Activated CD4-positive, alpha-beta T cell treated with anti-CD3 and anti-CD28 coated beads, Interleukin-2, amount 50 U/mL, for 4 hours (primary cell): ENCODE data around the gene RXRB.
A peak's percentile ranks its signal among the peaks of the same experiment; 100 is the strongest.

Experiments
- DNase-seq, 2 experiments: peaks; one replicate each; pipeline ENCODE4 v3.0.0-alpha.2; 2020

The RXRB gene

DNA sequence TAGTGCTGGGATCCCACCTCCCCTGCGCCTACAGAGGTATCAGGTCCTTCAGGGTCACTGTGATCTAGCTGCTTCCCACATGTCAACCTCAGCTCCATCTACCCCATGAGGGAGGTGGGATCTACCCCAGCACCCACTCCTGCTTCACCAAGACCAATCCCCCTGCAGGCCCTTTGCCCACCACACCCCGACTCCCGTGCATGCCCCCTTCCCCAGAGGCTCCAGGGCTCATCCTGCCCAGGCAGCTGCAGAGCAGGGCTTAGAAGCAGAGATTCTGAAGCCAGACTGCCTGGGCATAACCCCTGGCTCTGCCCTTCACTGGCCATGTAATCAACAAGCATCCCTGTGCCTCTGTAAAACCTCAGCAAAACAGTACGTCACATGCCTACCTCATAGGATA, 25.7 kb downstream of the RXRB start:
- DNase-seq = no peak

- DNase-seq = no peak
Measured at GRCh38 chr6:33173535-33174180, 26.8 kb downstream of the RXRB start.

DNA sequence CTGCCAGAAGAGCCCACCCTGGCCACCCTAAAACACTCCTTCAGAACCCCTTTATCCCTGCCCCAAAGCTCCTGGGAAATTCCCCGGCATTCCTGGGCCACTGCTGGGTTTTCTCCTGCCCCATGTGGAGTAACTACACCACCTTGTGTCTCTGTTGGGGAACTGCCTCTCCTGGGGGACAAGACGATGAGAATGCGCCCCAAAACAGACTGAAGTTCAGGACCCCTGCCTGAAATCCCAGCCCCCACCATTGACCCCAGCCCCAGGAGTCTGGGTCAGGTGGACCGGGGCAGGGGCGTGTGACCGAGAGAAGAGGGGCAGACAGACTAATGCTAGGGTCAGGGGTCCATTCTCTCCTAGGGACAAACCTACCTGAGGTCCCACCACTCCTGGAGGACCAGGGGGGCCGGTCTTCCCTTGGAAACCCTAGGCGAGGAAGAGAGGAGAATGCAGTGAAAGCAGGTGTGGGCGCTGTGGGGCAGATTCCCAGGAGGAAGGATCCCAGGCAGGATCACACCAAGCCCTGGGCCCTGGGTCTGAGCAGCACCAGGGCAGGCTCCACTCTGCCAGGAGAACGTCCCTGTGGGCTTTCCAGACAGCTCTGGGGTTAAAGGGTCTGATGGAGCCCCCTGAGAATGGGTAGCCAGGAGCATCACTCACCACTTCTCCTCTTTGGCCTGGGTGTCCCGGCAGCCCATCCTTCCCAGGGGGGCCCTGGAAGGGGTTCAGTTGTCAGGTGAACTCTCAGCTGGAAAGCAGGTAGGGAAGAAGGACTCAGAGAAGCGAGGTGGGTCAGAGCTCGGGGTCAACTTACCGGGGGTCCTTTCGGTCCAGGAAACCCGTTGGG, 27.6 kb downstream of the RXRB start:
- DNase-seq = no peak

GRCh38 chr6:33171880-33172687, 28.4 kb downstream of the RXRB start:
- DNase-seq = no peak

DNA sequence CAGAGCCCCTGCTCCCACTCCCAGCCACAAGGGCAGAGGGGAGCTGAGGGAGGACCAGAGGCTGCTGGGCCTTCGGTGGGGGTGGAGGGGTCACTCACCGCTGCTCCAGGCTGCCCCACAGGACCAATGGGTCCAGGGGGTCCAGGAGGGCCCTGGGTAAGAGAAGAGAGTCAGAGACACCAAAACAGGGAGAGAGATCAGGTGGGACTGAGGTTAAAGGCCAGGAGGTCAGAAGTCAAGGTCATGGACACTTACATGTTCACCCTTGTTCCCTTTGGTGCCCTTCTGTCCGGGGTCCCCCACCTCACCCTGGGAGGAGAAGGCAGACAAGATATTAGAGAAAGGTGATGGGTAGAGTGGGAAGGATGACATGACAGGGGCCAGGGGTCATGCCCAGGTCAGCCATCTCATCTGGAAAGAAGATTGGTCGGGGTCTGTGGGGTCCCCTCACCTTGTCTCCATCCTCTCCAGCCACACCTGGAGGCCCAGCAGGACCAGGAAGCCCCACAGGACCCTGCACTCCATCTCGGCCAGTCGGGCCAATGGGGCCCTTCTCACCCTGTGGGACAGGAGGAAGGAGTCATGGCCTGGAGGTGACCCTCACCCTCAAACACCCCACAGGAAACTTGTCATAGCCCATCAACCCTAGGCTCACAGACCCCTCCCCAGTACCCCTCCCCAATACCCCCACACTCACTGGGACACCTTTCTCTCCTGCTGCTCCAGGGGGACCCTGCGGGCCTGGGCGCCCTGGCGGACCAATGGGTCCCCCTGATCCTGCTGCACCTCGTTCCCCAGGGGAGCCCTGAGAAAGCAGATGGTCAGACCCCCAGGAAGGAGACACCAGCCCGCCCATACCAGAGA, 29.2 kb downstream of the RXRB start:
- no peak for DNase-seq

DNA sequence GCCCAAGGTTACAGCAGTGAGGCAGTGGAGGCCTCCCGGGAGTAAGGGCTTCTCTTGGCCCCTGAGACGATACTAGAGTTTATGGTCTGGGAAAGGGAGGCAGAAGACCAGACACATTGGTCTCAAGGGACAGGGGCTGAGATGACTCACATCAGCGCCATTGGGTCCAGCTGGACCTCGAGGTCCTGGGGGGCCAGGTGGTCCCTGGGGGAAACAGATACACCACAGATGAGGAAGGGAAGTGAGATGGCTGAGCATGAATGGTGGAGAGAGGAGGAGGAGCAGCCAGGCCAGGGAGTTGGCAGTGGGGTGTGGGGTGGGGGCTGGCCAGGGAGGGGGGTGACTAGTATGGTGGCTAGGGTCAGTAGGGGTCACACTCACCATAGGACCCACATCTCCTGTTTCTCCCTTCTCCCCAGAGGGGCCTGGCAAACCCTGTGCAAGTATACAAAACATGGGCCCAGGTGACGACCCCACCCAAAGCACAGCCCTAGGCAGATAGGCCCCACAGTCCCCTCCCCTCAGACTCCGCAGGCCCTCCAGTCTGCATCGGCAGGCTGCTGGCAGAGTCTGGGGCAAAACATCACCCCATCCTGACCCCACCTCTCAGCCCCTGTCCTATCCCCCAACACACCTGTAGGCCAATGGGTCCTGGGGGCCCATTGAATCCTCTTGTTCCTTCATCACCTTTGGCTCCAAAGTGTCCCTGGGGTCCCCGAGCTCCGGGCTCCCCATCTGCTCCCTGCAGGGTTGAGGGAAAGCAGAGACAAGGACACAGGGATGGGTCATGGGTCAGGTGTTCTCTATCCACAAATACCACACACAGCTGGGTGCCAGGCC, 30.1 kb downstream of the RXRB start:
- DNase-seq = no peak

DNA sequence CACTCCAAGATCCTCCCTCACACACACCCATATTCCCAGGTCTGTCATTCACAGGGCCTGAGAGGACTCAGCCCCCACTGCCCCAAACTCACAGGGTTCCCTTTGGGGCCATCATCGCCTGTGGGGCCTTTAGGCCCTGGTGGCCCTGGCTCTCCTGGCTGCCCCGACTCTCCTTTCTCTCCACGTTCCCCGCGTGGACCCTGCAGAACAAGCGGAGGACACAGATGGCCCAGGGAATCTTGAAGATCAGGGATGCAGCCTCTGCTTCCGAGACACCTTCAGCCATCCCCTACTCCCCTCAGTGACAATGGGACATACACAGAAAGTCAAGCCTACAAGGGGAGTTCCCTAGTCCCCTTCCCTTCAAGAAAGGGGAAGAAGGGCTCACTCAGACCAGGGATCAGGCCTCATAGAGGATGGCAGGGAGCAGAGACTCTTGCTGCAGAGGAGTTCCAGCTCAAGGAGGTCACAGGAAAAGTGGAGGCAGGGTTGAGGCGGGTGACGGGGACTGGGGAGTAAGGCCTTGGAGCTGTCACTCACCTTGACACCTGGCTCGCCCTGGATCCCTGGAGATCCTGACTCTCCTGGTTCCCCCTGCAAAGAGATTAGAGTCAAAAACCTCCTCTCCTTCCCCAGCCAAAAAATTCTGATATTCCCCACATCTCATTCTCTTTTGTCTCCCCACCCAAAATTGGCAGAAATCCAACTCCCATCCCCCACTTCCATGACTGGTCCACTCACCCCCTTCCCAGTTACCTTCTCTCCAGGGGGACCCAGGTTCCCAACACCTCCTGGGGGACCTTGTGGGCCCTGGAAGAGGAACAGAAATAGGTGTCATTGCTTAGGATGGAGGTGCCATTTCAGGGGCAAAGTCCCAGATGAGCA, 30.9 kb downstream of the RXRB start:
- DNase-seq = no peak

DNA sequence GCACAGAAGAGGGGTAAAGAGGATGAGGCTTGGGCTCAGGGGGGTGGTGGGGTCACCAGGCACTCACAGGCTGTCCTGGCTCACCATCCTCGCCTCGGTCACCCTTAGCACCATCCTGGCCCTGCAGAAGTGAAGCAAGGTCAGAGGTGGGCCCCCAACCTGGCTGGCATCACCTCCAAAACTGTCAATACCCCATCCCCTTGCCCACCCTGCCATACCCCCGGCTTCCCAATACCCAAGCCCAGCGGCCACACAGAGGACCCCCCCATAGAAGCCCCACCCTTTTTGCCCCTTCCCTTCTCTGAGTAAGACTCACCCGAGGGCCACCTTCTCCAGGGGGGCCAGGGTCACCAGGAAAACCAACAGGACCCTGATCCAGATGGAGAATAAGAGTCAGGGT, 31.8 kb downstream of the RXRB start:
- no peak for DNase-seq

GRCh38 chr6:33168284-33168601, 32.2 kb downstream of the RXRB start:
- no peak for DNase-seq

DNA sequence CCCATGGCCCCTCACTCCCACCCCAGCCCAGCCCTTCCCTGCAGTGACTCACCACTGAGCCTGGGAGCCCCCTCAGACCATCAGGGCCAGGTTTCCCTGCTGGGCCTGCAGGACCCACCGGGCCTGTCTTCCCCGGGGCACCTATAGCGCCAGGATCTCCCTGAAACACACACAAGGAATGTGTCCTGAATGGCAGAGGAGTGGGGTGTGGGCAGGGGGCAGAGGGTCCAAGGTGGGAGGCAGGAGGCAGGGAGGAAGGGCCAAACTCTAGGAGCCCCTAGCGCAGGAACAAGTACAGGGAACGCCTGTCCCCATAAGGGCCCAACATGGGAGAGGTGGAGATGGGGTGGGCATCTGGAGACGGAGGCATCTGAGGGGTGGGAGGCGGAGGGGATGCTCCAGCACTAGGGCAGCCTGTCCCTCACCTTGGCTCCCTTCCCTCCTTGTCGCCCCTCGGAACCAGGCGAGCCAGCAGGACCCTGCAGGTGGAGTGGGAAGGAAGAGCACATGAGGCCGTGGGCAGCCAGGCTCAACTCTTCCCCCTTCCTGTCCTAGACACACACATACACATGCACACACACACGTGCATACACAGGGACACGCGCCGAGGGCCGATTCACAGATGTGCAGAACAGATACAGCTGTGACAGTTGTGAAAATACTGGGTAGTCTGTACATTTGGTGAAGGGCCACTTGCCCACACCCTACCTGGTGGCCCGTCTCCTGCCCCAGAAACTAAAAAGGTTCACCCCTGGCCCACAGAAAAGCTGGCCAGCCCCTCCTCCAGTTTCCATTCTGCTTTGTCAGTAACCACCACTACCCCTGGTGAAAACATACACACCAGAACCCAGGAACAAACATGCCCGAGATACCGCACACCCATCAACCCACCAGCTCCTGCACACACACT, 32.8 kb downstream of the RXRB start:
- DNase-seq = no peak

- DNase-seq = no peak
Measured at GRCh38 chr6:33166811-33167210, 33.7 kb downstream of the RXRB start.

- DNase-seq = no peak
Measured at GRCh38 chr6:33166363-33166762, 34.1 kb downstream of the RXRB start.

- DNase-seq = no peak
Measured at GRCh38 chr6:33165581-33166258, 34.7 kb downstream of the RXRB start.

DNA sequence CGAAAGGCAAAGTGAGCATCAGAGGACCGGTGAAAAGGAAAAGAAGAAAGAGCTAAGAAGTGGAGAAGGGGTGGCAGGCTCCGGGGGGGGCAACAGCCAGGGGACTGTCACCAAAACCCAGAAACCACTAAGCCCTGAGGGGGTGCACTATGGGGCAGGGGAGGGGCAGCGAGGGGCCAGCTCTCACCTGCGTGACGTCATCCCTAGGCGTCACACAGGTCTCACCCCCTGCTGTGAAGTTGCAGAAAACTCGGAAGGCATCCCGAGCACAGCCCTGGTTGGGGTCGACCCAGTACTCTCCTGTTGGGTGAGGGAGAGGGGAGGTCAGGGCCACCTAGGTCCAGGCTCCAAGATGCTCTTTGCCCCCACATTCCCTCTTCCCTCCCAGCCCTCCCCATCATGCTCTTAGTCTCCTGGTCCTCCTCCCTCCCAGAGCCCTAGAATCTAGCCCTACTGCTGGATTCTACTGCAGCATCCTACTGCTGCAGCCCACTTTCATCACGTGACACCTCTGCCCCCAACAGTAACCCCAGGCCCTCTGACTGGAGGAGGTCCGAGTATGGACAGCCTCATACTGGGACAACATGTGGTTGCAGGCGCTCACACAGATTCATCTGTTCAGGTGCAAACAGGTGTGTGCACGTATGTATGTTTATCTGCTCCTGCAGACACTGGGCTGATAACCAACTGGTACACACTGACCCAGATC, 35.6 kb downstream of the RXRB start:
- DNase-seq = no peak

- no peak for DNase-seq
Measured at GRCh38 chr6:33164176-33164575, 36.3 kb downstream of the RXRB start.

DNA sequence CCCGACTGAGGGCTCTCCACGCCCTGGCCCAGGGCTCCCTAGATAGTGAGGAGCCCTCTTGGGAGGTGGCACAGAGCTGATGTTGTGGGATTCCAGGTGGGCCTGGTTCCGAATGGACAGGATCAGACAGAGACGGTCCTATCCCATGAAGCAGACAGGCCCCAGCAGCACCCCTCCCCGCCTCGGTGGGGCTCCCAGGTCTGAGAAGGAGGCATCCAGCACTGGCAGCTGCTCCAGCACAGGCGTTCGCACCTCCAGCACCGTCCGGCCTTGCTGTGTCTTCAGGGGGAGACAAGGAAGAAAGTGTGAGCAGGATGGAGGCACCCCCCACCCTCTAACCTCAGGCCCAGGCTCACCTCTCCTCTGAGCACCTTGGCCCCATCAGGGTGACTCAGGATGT, 36.9 kb downstream of the RXRB start:
- DNase-seq = no peak

- DNase-seq = peak; percentile 75 to 79
Measured at GRCh38 chr6:33161354-33162331, 38.8 kb downstream of the RXRB start.
